ENCODE results near the gene DPY19L2.
"Not testable (repeated sequence)": the region's sequence is repeated elsewhere in the genome, so short reads cannot be mapped to it uniquely, and the experiment has no call there.

The DPY19L2 gene

DNA sequence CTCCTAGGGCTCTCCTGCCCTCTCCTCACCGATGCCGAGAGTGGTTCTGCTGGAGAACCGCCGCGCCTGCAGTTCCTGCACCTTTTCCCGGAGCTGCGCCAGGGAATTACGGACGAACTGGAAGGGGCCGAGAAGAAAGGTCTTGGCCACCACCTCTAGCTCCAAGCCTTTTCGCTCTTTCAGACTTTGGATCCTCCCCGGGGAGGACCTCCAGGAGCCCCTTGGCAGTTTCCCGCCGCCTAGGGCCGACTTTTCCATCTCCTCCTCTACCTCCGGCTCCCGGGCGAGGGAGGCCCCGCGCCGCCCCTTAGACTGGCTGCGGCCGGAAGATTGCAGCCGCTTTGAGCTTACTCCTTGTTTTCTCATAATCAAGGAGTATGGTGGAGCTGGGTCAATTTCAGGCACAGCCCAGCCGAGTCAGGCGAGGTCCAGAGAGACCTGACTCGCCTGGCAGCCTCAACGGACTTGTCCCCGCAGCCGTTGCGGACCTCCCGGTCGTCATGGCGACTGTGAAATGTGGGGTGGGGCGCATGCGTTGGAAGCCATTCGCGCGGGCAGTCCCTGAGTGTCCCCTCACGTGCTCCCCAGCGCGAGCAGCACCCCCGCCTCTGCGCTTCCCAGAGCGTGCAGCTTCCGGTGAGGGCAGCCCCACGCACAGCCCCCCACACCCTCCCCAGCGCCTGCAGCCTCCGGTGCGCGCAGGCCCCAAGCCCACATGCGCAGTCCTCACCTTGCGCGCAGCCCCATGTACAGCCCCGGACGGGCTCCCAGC, at the start of gene DPY19L2:
Gene DPY19L2 (minus strand): TSS at position 466 of the 772 bp plus-strand sequence. CDS start 100 bp downstream, at position 366.
- peak; percentile 45 to 70 for DNase-seq

DNA sequence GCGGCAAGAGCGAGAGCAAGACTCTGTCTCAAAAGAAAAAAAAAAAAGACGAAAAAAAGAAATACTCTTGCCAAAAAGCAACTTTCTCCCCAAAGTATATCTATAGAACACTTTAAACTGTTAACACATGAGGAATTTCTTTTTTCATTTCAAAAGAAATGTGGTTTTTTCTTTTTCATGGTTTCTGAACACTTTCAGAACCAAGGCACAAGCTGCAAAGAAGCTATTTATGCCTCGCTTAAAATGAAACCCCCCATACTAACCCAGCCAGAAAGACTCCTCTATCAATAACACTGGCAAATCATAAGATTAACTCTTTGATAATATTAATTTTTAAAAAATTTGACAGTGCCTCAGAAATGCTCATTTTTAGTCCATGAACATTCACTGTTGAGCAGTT, 48.6 kb upstream of the DPY19L2 start:
- DNase-seq, result not testable (repeated sequence)

DNA sequence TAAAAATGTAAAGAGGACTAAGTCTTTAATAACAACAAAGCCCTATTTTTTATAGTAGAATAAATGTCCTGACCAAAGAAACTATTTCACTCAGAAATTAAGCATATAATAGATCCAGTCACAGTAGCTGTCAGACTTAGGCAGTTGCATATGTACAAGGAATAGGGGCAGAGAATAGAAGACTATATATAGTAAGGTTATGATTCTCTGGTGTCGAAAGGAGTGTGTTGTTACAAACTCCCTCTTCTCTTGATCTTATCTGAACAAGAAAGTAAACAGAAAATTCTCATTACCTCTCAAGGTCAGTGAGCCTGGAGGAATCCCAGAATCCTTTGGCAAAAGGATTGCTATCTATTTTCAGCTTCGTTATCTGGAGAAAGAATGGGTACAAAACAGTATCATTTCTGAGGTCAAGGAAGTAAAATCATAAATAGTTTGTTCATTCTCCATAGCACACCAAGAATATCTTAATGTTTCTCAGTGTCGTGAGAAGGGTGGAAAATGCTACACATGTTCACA, 46.9 kb upstream of the DPY19L2 start:
- not testable (repeated sequence) for DNase-seq

DNA sequence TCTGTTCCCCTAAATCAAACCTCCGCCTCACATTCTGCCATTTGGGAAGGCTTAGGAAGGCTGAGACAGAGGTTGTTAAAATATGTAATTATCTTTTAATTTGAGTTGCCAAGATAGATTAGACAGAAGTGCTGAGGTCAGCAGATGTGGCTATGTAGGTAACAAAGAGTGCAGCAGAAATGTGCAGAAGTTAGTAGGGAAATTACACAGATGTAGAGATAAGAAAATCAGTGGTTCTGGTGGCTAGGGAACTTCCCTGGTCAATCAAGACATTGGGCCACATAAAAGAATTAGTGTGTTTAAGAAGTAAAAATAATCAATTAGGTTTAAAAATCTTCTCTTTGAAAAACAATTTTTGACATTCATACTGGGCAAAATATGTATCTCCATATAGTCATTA, 46.1 kb upstream of the DPY19L2 start:
- not testable (repeated sequence) for DNase-seq

DNA sequence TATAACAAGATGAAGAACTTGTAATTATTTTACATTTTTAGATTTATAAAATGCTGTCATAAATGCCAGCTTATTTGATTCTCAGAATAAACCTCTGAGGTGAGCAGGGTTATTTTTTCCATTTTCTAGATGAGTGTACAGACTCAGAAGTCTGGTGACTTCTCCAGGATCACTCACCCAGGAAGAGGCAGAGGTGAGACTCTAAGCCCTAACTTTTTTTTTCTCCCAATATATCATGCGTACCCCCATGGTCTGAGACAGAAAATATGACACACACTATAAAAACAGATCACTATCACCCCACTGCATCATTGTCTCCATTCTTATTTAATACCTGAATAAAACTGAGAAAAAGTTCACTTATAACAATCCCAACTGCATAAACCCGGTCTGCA, 45.4 kb upstream of the DPY19L2 start:
- peak in 1 of 2 donors; percentile 1 for DNase-seq

DNA sequence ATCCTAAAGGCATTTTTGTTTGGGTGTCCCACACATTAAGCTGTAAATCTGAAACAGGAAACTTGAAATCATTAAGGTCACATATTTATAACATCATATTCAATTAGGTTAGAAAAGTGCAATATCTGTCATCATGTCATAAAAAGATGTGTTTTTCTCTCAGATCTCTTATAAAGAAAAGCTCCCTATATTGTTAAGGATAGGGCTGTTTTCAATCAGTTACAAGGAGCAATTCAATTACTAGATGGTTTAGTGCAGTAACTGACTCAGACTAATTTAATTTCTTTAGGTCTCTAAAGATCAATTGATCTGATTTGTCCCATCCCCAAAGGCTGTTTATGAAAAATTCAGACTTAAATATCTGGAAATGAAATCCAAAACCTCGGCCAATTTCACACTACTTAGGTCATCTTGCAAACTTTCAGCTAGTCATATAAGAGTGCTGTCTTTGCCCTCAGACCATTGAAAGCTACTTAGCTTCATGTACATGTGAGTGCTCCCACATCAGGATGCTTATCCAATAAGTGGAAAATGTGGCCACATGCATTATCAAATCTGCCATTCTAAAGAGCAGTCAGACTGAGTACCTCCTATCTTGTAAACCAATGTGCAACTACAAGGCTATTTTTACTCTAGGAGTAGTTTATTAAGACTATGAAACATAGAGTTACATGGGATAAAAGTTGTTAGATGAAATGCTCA, 44.8 kb upstream of the DPY19L2 start:
- DNase-seq, result not testable (repeated sequence)

DNA sequence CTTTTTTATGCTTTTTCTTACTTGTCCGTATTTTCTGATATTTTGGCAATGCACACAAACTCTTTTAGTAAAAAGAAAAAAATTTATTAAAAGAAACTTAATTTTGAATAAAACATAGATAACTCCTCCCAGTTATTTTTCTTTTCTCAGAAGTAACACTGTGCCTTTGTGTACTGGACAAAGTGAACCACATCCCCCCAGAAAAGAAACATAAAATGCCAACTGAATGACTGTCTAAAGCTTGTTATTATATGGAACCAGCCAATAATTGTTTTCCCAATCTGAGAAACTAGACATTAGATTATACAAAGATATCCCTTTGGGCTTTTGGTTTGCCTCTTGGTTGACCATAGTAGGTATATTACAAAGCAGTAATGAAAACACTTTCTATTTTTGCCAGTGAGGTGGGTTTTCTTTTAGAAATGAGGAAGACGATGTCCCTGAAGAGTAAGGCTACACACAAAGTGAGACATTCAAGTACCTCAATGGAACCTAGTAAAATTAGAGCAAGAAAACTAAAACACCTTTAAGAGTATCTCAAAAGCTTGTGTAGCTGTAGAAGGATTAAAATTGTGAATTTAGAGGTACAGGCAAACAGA, 44.2 kb upstream of the DPY19L2 start:
- not testable (repeated sequence) for DNase-seq

DNA sequence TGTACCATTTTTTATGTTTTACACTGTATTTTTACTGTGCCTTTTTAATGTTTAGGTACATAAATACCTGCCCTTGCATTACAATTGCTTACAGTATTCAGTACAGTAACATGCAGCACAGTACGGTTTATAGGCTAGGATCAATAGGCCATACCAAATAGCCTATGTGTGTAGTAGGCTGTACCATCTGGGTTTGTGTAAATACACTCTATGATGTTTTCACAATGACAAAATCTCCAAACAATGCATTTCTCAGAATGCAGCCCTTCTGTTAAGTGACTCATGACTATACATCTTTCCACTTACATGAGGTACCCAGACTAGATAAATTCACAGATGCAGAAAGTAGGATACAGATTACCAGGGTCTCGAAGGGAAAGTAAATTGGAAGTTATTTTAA, 43.0 kb upstream of the DPY19L2 start:
- not testable (repeated sequence) for DNase-seq

DNA sequence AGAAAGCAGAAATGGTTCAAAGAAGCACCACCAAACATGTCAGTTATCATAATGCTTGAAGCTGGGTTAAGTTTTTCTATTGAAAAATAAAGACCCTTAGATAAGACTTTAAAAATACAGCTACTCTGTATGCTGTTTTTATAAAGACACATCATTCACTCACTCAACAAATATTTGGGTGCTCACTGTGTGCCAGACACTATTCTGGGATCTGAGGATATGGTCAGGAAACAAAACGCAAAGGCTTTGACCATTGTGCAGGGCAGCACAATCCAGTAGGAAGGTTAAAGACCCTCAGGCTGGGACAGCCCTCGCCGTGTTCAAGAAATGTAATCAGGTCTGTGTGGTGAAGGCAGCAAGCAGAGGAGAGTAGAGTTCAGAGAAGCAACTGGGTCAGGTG, 38.0 kb upstream of the DPY19L2 start:
- DNase-seq, result no peak

DNA sequence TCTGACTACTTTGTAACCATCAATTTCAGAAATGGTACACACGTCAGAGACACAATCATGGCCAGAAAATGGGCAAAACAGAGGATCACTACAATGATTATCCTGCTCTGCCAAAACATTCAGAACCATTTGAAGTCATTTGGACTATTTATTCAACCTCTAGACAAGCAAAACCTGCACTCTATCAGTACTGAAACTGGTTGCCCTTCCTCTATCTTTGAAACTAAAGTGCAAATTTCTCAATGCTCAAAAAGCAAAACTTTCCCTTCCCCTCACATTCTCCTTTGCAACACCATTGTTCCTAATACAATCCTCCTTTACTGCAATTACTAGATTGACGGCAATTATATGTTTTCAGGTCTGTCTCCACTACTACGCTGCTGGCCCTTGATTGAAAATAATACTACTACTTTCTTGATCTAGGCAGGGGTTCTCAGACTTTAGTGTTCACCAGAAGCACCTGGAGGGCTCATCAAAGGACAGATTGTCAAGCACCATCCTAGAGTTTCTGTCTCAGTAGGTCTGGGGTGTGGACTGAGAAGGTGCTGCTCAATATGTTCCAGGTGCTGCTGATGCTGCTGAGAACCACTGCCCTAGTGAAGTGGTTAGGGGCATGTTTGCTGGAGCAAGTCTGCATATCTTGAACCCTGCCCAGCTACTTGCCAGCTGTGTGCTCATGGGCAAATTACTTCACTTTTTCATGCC, 31.5 kb upstream of the DPY19L2 start:
- DNase-seq, result not testable (repeated sequence)

DNA sequence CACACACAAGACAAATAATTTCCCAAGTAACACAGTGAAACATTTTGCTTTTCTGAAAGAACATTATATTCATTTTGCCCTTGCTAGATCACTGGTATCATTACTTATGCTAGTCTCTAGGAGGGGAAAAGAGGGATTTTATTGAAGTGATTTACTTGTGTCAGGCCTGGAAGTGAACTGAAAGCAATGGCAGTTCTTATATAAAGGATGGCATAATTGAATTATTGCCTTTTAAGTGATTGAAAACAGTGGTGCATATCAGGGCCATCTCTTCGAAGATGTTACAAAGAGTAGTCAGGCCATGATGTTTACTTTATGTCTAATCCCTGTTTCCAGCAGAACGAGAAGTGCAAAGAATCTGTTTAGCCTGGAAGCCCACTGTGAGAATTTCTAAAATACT, 30.7 kb upstream of the DPY19L2 start:
- not testable (repeated sequence) for DNase-seq

DNA sequence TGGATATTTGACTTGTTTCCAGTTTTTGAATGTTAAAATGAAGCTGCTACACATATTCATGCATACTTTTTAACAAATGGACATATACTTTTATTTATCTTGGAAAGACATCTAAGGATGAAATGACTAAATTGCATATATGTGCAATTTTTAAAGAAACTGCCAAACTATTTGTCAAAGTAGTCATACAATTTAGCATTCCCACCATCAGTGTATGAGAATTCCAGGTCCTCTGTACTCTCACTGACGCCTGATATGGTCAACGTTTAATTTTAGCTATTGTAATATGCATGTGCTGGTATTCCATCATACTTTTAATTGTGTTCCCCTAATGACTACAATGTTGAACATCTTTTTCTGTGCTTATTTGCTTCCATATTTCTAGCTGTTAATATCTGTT, 22.5 kb upstream of the DPY19L2 start:
- DNase-seq, result not testable (repeated sequence)

DNA sequence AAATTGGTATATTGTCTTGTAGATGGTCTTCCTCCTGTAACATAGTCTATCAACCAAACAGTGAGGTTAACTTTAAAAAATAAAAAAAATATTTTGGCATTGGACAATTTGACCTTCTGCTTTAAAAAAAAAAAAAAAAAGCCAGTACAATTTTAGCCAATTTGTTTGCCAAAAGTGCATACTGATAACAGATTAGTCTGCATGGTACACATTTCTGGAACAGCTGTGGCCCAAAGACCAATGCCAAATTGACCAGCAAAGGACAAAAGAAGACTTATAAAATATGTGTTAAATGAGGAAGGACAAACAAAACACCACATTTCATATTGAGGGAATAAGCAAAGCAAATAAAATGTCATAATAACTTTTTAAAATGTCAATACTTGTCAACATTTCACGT, 20.8 kb upstream of the DPY19L2 start:
- DNase-seq, result not testable (repeated sequence)

DNA sequence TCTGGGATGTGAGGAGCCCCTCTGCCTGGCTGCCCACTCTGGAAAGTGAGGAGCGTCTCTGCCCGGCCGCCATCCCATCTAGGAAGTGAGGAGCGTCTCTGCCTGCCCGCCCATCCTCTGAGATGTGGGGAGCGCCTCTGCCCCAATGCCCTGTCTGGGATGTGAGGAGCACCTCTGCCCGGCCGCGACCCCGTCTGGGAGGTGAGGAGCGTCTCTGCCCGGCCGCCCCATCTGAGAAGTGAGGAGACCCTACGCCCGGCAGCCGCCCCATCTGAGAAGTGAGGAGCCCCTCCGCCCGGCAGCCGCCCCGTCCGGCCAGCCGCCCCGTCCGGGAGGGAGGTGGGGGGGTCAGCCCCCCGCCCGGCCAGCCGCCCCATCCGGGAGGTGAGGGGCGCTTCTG, 18.3 kb upstream of the DPY19L2 start:
- DNase-seq, result not testable (repeated sequence)

DNA sequence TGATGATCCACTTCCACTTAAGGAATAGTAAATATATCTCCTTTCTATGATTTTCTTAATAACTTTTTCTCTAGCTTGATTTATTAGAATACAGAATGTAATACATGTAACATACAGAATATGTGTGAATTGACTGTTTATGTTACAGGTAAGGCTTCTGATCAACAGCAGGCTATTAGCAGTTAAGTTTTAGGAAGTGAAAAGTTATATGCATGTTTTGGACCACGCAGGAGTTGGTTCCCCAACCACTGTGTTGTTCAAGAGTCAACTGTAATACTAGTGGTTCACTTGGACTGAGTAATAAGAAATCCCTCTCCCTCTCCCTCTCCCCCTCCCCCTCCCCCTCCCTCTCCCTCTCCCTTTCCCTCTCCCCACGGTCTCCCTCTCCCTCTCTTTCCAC, 17.5 kb upstream of the DPY19L2 start:
- DNase-seq, result not testable (repeated sequence)

DNA sequence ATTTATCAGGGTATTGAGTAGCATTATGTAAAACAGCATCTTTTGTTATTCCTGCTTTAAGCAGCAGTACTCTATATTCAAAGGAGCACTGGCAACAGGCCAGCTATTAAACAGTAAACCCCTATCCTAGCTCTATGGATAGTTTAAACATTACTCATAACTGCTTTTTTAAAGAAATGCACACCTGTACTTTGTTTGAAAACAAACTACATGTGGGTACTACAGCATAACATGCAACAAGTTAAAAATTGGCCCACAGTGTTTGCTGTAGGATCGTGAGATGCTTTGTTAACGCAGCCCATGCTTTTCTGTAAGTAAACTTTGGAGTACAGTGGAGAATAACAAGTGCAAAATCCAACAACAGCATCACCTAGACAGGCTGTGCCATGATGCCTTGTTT, 14.3 kb upstream of the DPY19L2 start:
- not testable (repeated sequence) for DNase-seq

DNA sequence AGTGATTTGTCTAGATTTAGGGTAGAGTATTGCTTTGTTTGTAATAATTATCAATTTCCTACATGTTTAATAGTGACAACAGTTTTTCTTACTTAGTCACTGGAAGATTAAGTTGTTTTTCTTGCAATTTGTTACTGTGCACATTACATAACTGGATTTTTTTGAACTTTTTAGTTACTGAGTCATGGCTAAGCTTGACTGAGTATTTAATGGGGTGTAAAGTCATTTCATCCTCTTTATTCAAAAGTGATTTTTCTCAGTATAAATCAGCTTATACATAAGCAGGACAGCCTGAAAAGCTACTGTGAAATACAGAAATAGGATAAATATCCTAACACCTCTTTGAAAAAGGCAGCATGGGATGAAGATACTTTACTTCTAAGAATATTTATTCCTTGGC, 12.5 kb upstream of the DPY19L2 start:
- DNase-seq, result not testable (repeated sequence)

DNA sequence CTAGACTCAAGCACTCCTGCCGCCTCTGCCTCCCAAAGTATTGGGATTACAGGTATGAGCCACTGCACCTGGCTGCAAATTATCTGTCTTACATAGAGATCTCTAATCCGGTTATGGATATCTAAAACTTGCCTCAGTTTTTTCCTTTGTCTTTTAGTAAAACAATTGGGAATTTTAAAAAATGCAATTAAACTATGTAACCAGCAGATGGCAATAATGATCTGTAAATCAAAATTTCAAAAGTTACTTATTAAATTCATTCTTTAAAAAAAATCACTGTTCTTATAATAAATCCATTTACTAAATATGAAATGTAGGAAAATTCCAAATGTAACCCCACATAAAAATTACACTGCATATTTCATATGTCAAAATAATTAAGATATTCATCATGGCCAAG, 4.3 kb upstream of the DPY19L2 start:
- DNase-seq, result not testable (repeated sequence)

DNA sequence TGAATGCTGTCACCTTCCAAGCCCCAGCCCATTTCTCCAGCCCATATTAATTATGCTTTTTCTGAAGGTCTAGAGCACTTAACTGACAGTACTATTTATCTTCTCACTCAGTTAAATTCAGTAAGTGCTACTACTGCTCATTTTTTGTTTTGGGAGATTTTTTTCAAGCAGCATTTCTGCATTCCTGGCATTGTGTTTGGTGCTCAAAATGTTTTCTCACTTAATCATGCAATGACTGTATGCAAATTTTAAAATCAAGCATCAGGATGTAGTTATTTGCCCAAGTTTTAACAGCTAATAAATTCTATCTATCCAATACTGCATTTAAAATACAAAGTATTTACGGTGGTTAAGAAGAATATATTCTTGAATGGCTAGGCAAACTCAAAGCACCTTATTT, 1.6 kb upstream of the DPY19L2 start:
- DNase-seq, result not testable (repeated sequence)

DNA sequence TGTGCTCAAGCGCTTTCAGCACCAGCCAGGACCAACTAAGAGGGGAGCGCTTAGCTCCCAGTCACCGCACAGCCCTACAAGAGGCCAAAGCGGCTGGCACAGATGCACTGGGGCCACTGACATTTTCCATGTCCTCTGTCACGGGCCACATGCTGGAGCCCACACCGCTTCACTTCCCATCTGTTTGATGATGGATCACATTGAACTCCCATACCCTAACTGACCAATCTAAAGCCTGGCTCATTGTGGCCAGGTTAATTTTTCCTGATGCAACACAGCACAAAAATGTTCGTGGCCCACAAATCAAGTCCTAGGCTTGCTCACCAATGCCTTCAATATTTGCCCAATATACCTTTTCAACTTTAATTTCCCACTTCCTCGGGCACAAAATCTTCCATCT, 1.1 kb upstream of the DPY19L2 start:
- not testable (repeated sequence) for DNase-seq

DNA sequence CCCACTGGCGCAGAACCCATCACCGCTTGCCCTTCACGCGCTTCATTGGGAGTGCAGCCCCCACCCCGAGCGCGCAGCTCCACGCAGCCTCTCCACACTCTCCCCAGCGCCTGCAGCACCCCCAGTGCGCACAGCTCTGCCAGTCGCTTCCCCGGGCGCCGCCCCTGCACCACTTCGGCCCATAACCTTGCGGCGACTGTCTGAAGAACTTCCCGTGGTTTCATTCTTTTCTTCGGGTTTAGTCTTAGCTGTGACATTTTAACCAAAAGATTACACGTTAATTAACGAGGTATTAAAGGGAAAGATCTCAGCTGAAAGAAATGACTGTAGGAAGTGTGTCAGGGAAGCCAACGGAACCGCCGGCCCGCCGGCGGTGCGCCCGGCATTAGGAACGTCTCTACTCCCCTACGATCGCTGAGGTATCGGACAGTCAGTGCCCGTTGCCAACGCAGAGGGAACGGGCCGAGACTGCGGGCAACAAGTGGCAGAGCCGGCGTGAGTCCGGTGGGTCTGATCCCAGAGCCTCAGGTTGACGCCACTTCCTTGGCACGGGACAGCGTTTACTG, 590 bp upstream of the DPY19L2 start:
- DNase-seq, result peak in 1 of 2 donors; percentile 17

DNA sequence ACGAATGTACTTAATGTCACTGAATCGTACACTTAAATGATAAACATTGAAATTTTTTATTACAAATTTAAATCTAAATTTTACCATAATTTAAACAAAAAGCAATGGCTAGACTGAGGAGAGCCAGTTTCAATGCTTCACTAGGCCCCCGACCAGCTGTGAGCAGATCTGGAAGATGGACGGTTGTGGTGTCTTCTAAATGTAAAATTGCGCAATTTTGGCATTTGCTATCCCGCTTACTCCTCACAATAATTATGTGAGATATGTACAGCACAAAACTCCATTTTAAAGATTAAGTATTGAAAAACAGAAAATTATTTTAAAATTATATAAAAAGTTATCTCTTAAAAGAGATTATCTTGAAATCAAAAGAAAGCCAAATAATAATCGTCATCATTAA, 5.3 kb downstream of the DPY19L2 start:
- DNase-seq, result not testable (repeated sequence)
